MM.1S (cell line): ENCODE measurements around the gene TMSB15C.

Experiments
- DNase-seq: peaks from one replicate; pipeline ENCODE4 v3.0.0-alpha.2; 2015
- H2AFZ ChIP-seq: fragments of 300-600 bp; sonication (generic); 2 replicates; pipeline ENCODE4 v1.6.0; 2016; ENCODE audit warnings: antibody characterized with exemption, low read length
- H3F3A ChIP-seq: fragments of 300-600 bp; sonication (generic); 2 replicates; pipeline ENCODE4 v1.6.1; 2016; ENCODE audit warnings: mild to moderate bottlenecking, antibody characterized with exemption, low read length, moderate library complexity, mixed read lengths; ENCODE audit not compliant: insufficient read depth
- H3K27ac ChIP-seq: fragments of 300-600 bp; sonication (generic); 2 replicates; pipeline ENCODE4 v1.5.1; 2016; ENCODE audit warnings: mild to moderate bottlenecking, low read length
- H3K27me3 ChIP-seq: fragments of 300-600 bp; sonication (generic); replicated peaks from 2 replicates; pipeline ENCODE4 v1.6.0; 2016; ENCODE audit warnings: low read length; ENCODE audit not compliant: insufficient read depth
- H3K36me3 ChIP-seq: fragments of 300-600 bp; sonication (generic); replicated peaks from 2 replicates; pipeline ENCODE4 v1.6.1; 2016; ENCODE audit warnings: mild to moderate bottlenecking, low read length, mixed read lengths; ENCODE audit not compliant: insufficient read depth
- H3K4me1 ChIP-seq: fragments of 300-600 bp; sonication (generic); 2 replicates; pipeline ENCODE4 v1.6.1; 2016; ENCODE audit warnings: low read length, mixed read lengths
- H3K4me2 ChIP-seq: fragments of 300-600 bp; sonication (generic); 2 replicates; pipeline ENCODE4 v1.6.0; 2016; ENCODE audit warnings: low read depth, low read length
- H3K4me3 ChIP-seq: fragments of 300-600 bp; sonication (generic); 2 replicates; pipeline ENCODE4 v1.5.1; 2016; ENCODE audit warnings: low read length, mixed read lengths
- H3K79me2 ChIP-seq: fragments of 300-600 bp; sonication (generic); 2 replicates; pipeline ENCODE4 v1.6.1; 2016; ENCODE audit warnings: mixed run types, low read length, mixed read lengths
- H3K9ac ChIP-seq: fragments of 300-600 bp; sonication (generic); 2 replicates; pipeline ENCODE4 v1.6.1; 2016; ENCODE audit warnings: low read length, mixed read lengths
- H3K9me2 ChIP-seq: fragments of 300-600 bp; sonication (generic); replicated peaks from 2 replicates; pipeline ENCODE4 v1.6.1; 2016; ENCODE audit warnings: mild to moderate bottlenecking, low read length, mixed read lengths; ENCODE audit not compliant: insufficient read depth
- H3K9me3 ChIP-seq: fragments of 300-600 bp; sonication (generic); replicated peaks from 2 replicates; pipeline ENCODE4 v1.6.1; 2016; ENCODE audit warnings: mild to moderate bottlenecking, low read length, mixed read lengths; ENCODE audit not compliant: insufficient read depth
- H4K20me1 ChIP-seq: fragments of 300-600 bp; sonication (generic); 2 replicates; pipeline ENCODE4 v1.6.1; 2016; ENCODE audit warnings: mild to moderate bottlenecking, low read length, moderate library complexity, mixed read lengths; ENCODE audit not compliant: insufficient read depth
- CTCF ChIP-seq: fragments of 300-600 bp; sonication (generic); IDR thresholded peaks from 2 replicates; pipeline ENCODE4 v1.5.1; 2016; ENCODE audit warnings: antibody characterized with exemption, low read length, mixed read lengths
- EZH2 ChIP-seq: fragments of 300-600 bp; sonication (generic); optimal IDR thresholded peaks from 2 replicates; pipeline ENCODE3; 2017; ENCODE audit warnings: low read depth, mild to moderate bottlenecking, antibody characterized with exemption, low read length, mixed read lengths
- EZH2phosphoT487 ChIP-seq: fragments of 300-600 bp; sonication (generic); IDR thresholded peaks from 2 replicates; pipeline ENCODE4 v1.6.1; 2018; ENCODE audit warnings: antibody characterized with exemption, low read length

Gene TMSB15C

GRCh38 chrX:104047171-104047570 is 28.9 kb downstream of the TMSB15C start:
- H3K9ac ChIP-seq, result no peak overlapping the region
- TF ChIP-seq EZH2 (no peak), CTCF (no peak), EZH2phosphoT487 (no peak)
- H3K36me3 ChIP-seq, result no peaks in the 10 kb centered on the region
- H3K4me1 ChIP-seq, result no peaks in the 10 kb centered on the region
- H3F3A ChIP-seq, result no peaks in the 10 kb centered on the region
- no peak overlapping the region for H3K27ac ChIP-seq
- H2AFZ ChIP-seq, result no peak overlapping the region
- no peaks in the 10 kb centered on the region for H3K27me3 ChIP-seq
- no peaks in the 10 kb centered on the region for H4K20me1 ChIP-seq
- H3K79me2 ChIP-seq, result no peaks in the 10 kb centered on the region
- no peaks in the 10 kb centered on the region for H3K9me2 ChIP-seq
- H3K4me3 ChIP-seq, result no peak overlapping the region
- H3K4me2 ChIP-seq, result no peak overlapping the region
- no peak for DNase-seq
- H3K9me3 ChIP-seq, result no peaks in the 10 kb centered on the region

- DNase-seq, result no peak
- H3K27me3 ChIP-seq, result no peaks in the 10 kb centered on the region
- H3K79me2 ChIP-seq, result no peaks in the 10 kb centered on the region
- H3K27ac ChIP-seq, result no peak overlapping the region
- no peaks in the 10 kb centered on the region for H3K9me3 ChIP-seq
- no peaks in the 10 kb centered on the region for H3K9me2 ChIP-seq
- no peaks in the 10 kb centered on the region for H4K20me1 ChIP-seq
- no peak overlapping the region for H3K9ac ChIP-seq
- TF ChIP-seq EZH2phosphoT487 (no peak), CTCF (no peak), EZH2 (no peak)
- no peak overlapping the region for H3K4me3 ChIP-seq
- no peak overlapping the region for H2AFZ ChIP-seq
- H3K36me3 ChIP-seq, result no peaks in the 10 kb centered on the region
- no peaks in the 10 kb centered on the region for H3K4me1 ChIP-seq
- no peak overlapping the region for H3K4me2 ChIP-seq
- no peaks in the 10 kb centered on the region for H3F3A ChIP-seq
Measured at GRCh38 chrX:104045642-104046041, 30.4 kb downstream of the TMSB15C start.

- Histone ChIP-seq H3K27me3 (no peaks in the 10 kb centered on the region), H3K9me2 (no peaks in the 10 kb centered on the region), H3F3A (no peaks in the 10 kb centered on the region), H3K4me3 (no peak overlapping the region), H3K36me3 (no peaks in the 10 kb centered on the region), H3K79me2 (no peaks in the 10 kb centered on the region), H2AFZ (no peak overlapping the region), H3K9me3 (no peaks in the 10 kb centered on the region), H3K4me1 (no peaks in the 10 kb centered on the region), H3K9ac (no peak overlapping the region), H3K4me2 (no peak overlapping the region), H3K27ac (no peak overlapping the region), H4K20me1 (no peaks in the 10 kb centered on the region)
- TF ChIP-seq EZH2phosphoT487 (no peak), EZH2 (no peak), CTCF (no peak)
- DNase-seq, result no peak
Measured at GRCh38 chrX:104041003-104041402, 35.0 kb downstream of the TMSB15C start.
